Measurements from ENCODE around the gene DCDC2C.

The DCDC2C gene

DNA sequence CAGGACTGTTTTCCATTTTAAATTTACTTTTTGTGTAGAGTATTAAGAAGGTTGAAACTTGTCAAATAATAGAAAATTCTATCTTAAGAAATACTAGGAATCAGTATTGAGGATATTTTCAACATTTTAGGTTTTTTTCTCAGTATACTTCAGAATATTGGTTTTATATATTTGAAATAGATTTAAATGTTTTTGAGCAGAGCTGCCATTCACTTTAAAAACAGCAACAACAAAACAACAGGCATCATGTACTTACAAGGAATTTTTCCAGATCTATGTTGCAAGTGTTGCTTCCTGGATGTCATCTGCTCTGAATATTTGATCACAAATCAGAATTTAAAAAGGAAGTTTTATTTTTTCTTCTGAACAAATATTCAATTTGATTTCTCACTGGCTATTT, 84.4 kb downstream of the DCDC2C start:
- Histone ChIP-seq H3K27ac (ENCODE audit: low read length) (no peak overlapping the region), H3K79me2 (ENCODE audit: insufficient read depth, low read length) (no peaks in the 10 kb centered on the region), H4K20me1 (ENCODE audit: insufficient read depth, low read length) (no peaks in the 10 kb centered on the region), H3K36me3 (ENCODE audit: insufficient read depth, low read length) (no peaks in the 10 kb centered on the region), H2AFZ (ENCODE audit: low read depth, low read length) (no peak overlapping the region), H3K27me3 (ENCODE audit: insufficient read depth, low read length, poor library complexity) (no peaks in the 10 kb centered on the region), H3K4me2 (ENCODE audit: insufficient read depth, low read length) (no peak overlapping the region), H3K4me1 (ENCODE audit: insufficient read depth, low read length) (no peaks in the 10 kb centered on the region), H3K9me3 (ENCODE audit: insufficient read depth, low read length, severe bottlenecking) (no peaks in the 10 kb centered on the region), H3K9ac (ENCODE audit: low read depth, low read length) (no peak overlapping the region), H3K4me3 (ENCODE audit: low read depth in 1 of 2, low read length in 2 of 2) (no peak overlapping the region)
- no peak for DNase-seq
- TF ChIP-seq EZH2 (IDR thresholded peaks at IDR 0.05; ENCODE audit: borderline replicate concordance, low read depth, low read length, severe bottlenecking) = no peak
- TF ChIP-seq, protein P1, sequence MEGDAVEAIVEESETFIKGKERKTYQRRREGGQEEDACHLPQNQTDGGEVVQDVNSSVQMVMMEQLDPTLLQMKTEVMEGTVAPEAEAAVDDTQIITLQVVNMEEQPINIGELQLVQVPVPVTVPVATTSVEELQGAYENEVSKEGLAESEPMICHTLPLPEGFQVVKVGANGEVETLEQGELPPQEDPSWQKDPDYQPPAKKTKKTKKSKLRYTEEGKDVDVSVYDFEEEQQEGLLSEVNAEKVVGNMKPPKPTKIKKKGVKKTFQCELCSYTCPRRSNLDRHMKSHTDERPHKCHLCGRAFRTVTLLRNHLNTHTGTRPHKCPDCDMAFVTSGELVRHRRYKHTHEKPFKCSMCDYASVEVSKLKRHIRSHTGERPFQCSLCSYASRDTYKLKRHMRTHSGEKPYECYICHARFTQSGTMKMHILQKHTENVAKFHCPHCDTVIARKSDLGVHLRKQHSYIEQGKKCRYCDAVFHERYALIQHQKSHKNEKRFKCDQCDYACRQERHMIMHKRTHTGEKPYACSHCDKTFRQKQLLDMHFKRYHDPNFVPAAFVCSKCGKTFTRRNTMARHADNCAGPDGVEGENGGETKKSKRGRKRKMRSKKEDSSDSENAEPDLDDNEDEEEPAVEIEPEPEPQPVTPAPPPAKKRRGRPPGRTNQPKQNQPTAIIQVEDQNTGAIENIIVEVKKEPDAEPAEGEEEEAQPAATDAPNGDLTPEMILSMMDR (IDR thresholded peaks at IDR 0.05; ENCODE audit: borderline replicate concordance, extremely low read depth, low read length, poor library complexity, severe bottlenecking) = no peak
- no peak for ATAC-seq (ENCODE audit: insufficient read depth, low read depth)

DNA sequence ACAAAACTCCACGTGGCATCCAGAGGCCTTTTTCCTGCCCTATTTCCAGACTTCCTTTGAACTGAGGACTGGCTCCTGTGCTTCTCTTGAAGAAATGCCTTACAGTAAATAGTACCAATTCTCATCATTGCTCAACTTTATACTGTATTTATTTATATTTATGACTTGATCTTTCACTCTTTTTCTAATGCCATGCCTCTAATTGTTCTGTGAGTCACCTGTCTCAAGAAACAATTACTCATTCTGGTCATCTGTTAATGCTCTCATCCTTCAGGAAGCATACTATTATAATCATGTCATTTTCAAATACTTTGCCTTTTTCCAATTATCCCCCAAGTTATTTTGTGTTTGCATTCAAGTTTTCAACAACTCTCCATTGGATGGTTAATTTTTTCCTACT, 85.9 kb downstream of the DCDC2C start:
- no peaks in the 10 kb centered on the region for H3K79me2 ChIP-seq (ENCODE audit: insufficient read depth, low read length)
- H3K4me2 ChIP-seq (ENCODE audit: insufficient read depth, low read length) = no peak overlapping the region
- DNase-seq (no peak), ATAC-seq (ENCODE audit: insufficient read depth, low read depth) (no peak)
- no peaks in the 10 kb centered on the region for H3K9me3 ChIP-seq (ENCODE audit: insufficient read depth, low read length, severe bottlenecking)
- no peaks in the 10 kb centered on the region for H4K20me1 ChIP-seq (ENCODE audit: insufficient read depth, low read length)
- no peak overlapping the region for H3K4me3 ChIP-seq (ENCODE audit: low read depth in 1 of 2, low read length in 2 of 2)
- no peak overlapping the region for H3K27ac ChIP-seq (ENCODE audit: low read length)
- H2AFZ ChIP-seq (ENCODE audit: low read depth, low read length) = no peak overlapping the region
- TF ChIP-seq EZH2 (IDR thresholded peaks at IDR 0.05; ENCODE audit: borderline replicate concordance, low read depth, low read length, severe bottlenecking) = no peak
- TF ChIP-seq, protein P1 (IDR thresholded peaks at IDR 0.05; ENCODE audit: borderline replicate concordance, extremely low read depth, low read length, poor library complexity, severe bottlenecking) = no peak
- no peak overlapping the region for H3K9ac ChIP-seq (ENCODE audit: low read depth, low read length)
- no peaks in the 10 kb centered on the region for H3K36me3 ChIP-seq (ENCODE audit: insufficient read depth, low read length)
- H3K4me1 ChIP-seq (ENCODE audit: insufficient read depth, low read length) = no peaks in the 10 kb centered on the region
- no peaks in the 10 kb centered on the region for H3K27me3 ChIP-seq (ENCODE audit: insufficient read depth, low read length, poor library complexity)

DNA sequence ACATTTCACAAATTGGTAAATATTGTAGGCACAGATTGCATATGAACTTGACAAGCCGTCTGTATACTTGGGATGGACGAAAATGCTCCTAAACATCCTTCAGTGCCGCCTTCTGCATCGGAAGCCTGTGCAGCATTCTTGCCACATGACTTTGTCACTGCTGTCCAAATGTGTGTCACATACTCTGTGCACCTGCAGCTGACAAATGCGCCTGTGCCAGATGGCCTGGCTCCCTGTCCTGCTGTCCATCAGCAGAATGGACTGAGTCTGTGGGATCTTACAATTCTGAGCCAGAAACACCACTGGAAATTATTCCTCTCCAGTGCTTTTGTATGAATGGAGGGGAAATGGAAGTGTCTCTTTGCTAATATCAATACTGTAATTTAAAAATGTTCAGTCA, 89.9 kb downstream of the DCDC2C start:
- Histone ChIP-seq H3K36me3 (ENCODE audit: insufficient read depth, low read length) (no peaks in the 10 kb centered on the region), H3K79me2 (ENCODE audit: insufficient read depth, low read length) (no peaks in the 10 kb centered on the region), H2AFZ (ENCODE audit: low read depth, low read length) (no peak overlapping the region), H3K4me3 (ENCODE audit: low read depth in 1 of 2, low read length in 2 of 2) (no peak overlapping the region), H4K20me1 (ENCODE audit: insufficient read depth, low read length) (no peaks in the 10 kb centered on the region), H3K9me3 (ENCODE audit: insufficient read depth, low read length, severe bottlenecking) (no peaks in the 10 kb centered on the region), H3K4me1 (ENCODE audit: insufficient read depth, low read length) (no peaks in the 10 kb centered on the region), H3K27ac (ENCODE audit: low read length) (no peak overlapping the region), H3K27me3 (ENCODE audit: insufficient read depth, low read length, poor library complexity) (no peaks in the 10 kb centered on the region), H3K4me2 (ENCODE audit: insufficient read depth, low read length) (no peak overlapping the region), H3K9ac (ENCODE audit: low read depth, low read length) (no peak overlapping the region)
- TF ChIP-seq, protein P1 (IDR thresholded peaks at IDR 0.05; ENCODE audit: borderline replicate concordance, extremely low read depth, low read length, poor library complexity, severe bottlenecking) = no peak
- TF ChIP-seq EZH2 (IDR thresholded peaks at IDR 0.05; ENCODE audit: borderline replicate concordance, low read depth, low read length, severe bottlenecking) = no peak
- DNase-seq (no peak), ATAC-seq (ENCODE audit: insufficient read depth, low read depth) (no peak)

DNA sequence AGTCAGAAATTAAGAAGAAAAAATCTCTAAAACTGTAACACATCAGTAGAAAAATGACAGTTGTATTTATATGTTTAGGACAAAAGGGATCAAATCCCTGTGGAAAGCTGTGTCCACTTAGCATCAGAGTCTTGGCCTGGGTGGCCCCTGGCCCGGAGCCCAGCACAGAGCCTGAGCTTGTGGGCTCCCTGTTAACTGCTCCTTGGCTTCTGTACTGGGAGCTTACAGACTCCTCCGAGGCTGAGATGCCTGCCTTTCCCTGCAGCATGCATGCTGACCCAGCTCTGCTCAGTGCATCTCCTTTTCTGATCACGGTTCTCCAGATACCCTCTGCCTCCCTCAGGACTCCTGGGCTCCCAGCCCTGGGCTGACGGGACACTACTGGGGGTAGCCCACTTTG, 98.1 kb downstream of the DCDC2C start:
- no peaks in the 10 kb centered on the region for H4K20me1 ChIP-seq (ENCODE audit: insufficient read depth, low read length)
- H3K36me3 ChIP-seq (ENCODE audit: insufficient read depth, low read length) = no peaks in the 10 kb centered on the region
- no peaks in the 10 kb centered on the region for H3K9me3 ChIP-seq (ENCODE audit: insufficient read depth, low read length, severe bottlenecking)
- H3K4me3 ChIP-seq (ENCODE audit: low read depth in 1 of 2, low read length in 2 of 2) = no peak overlapping the region
- H3K79me2 ChIP-seq (ENCODE audit: insufficient read depth, low read length) = no peaks in the 10 kb centered on the region
- H3K4me1 ChIP-seq (ENCODE audit: insufficient read depth, low read length) = no peaks in the 10 kb centered on the region
- TF ChIP-seq EZH2 (IDR thresholded peaks at IDR 0.05; ENCODE audit: borderline replicate concordance, low read depth, low read length, severe bottlenecking) = no peak
- TF ChIP-seq, protein P1 (IDR thresholded peaks at IDR 0.05; ENCODE audit: borderline replicate concordance, extremely low read depth, low read length, poor library complexity, severe bottlenecking) = no peak
- H2AFZ ChIP-seq (ENCODE audit: low read depth, low read length) = no peak overlapping the region
- DNase-seq (no peak), ATAC-seq (ENCODE audit: insufficient read depth, low read depth) (no peak)
- H3K27ac ChIP-seq (ENCODE audit: low read length) = no peak overlapping the region
- no peak overlapping the region for H3K9ac ChIP-seq (ENCODE audit: low read depth, low read length)
- H3K27me3 ChIP-seq (ENCODE audit: insufficient read depth, low read length, poor library complexity) = no peaks in the 10 kb centered on the region
- H3K4me2 ChIP-seq (ENCODE audit: insufficient read depth, low read length) = no peak overlapping the region
